ENCODE measurements around the gene SCGB3A2.
A peak's percentile ranks its signal among the peaks of the same experiment; 100 is the strongest.

Gene SCGB3A2

GRCh38 chr5:147835386-147835798, 43.1 kb upstream of the SCGB3A2 start:
- no peak overlapping the region for H3K14ac ChIP-seq (ENCODE audit: low read length in 2 of 2)
- no peak overlapping the region for H4K8ac ChIP-seq (ENCODE audit: low read length)
- H2BK15ac ChIP-seq (ENCODE audit: low read depth, poor library complexity, severe bottlenecking) = no peak overlapping the region
- H2AFZ ChIP-seq (ENCODE audit: low read depth, low read length) = no peak overlapping the region
- no peak overlapping the region for H3K4me2 ChIP-seq (ENCODE audit: low read length, poor library complexity, severe bottlenecking)
- H2BK5ac ChIP-seq (ENCODE audit: low read depth, low read length, poor library complexity, severe bottlenecking) = no peak overlapping the region
- H3K9me3 ChIP-seq (ENCODE audit: control insufficient read depth, low read length) = no peaks in the 10 kb centered on the region
- no peaks in the 10 kb centered on the region for H3K79me1 ChIP-seq (replicated peaks; ENCODE audit: low read length, poor library complexity, severe bottlenecking)
- H3K4ac ChIP-seq (ENCODE audit: low read depth in 1 of 2, low read length in 2 of 2) = no peak overlapping the region
- no peaks in the 10 kb centered on the region for H3K36me3 ChIP-seq (ENCODE audit: control insufficient read depth in 1 of 2, insufficient read depth in 2 of 2, low read depth in 1 of 2, low read length in 2 of 2)
- no peak overlapping the region for H3K4me3 ChIP-seq (ENCODE audit: insufficient read depth in 1 of 2, low read depth in 1 of 2, low read length in 2 of 2)
- no peak overlapping the region for H3K23ac ChIP-seq (ENCODE audit: low read length in 2 of 2)
- no peak overlapping the region for H2BK12ac ChIP-seq (ENCODE audit: low read length in 2 of 2)
- no peak overlapping the region for H2AK5ac ChIP-seq (ENCODE audit: low read length, severe bottlenecking)
- H2BK120ac ChIP-seq (ENCODE audit: low read depth, low read length) = no peak overlapping the region
- H3K27ac ChIP-seq (ENCODE audit: low read length, poor library complexity, severe bottlenecking) = no peak overlapping the region
- peaks cover 1% of the 10 kb centered on the region for H3K4me1 ChIP-seq (ENCODE audit: control insufficient read depth, insufficient read depth, low read depth, low read length)
- no peaks in the 10 kb centered on the region for H3K27me3 ChIP-seq (ENCODE audit: control insufficient read depth in 1 of 2, insufficient read depth in 1 of 2, low read length in 2 of 2)
- peak; percentile 53 for DNase-seq
- no peak overlapping the region for H3K9ac ChIP-seq (ENCODE audit: low read length)
- no peak overlapping the region for H4K91ac ChIP-seq (ENCODE audit: low read length)
- H3K18ac ChIP-seq (ENCODE audit: low read depth in 1 of 2, low read length in 2 of 2) = no peak overlapping the region
- 0% methylated on average over 1 of the region's 2 CpGs for WGBS

GRCh38 chr5:147836439-147836838, 42.1 kb upstream of the SCGB3A2 start:
- Histone ChIP-seq H2AK5ac (ENCODE audit: low read length, severe bottlenecking) (no peak overlapping the region), H3K4me2 (ENCODE audit: low read length, poor library complexity, severe bottlenecking) (no peak overlapping the region), H3K4me1 (ENCODE audit: control insufficient read depth, insufficient read depth, low read depth, low read length) (peaks cover 1% of the 10 kb centered on the region), H3K23ac (ENCODE audit: low read length in 2 of 2) (no peak overlapping the region), H4K91ac (ENCODE audit: low read length) (no peak overlapping the region), H2BK120ac (ENCODE audit: low read depth, low read length) (no peak overlapping the region), H2BK15ac (ENCODE audit: low read depth, poor library complexity, severe bottlenecking) (no peak overlapping the region), H2AFZ (ENCODE audit: low read depth, low read length) (no peak overlapping the region), H3K9me3 (ENCODE audit: control insufficient read depth, low read length) (no peaks in the 10 kb centered on the region), H3K79me1 (replicated peaks; ENCODE audit: low read length, poor library complexity, severe bottlenecking) (no peaks in the 10 kb centered on the region), H2BK12ac (ENCODE audit: low read length in 2 of 2) (no peak overlapping the region), H4K8ac (ENCODE audit: low read length) (no peak overlapping the region), H3K4me3 (ENCODE audit: insufficient read depth in 1 of 2, low read depth in 1 of 2, low read length in 2 of 2) (no peak overlapping the region), H3K4ac (ENCODE audit: low read depth in 1 of 2, low read length in 2 of 2) (no peak overlapping the region), H2BK5ac (ENCODE audit: low read depth, low read length, poor library complexity, severe bottlenecking) (no peak overlapping the region), H3K18ac (ENCODE audit: low read depth in 1 of 2, low read length in 2 of 2) (no peak overlapping the region), H3K27ac (ENCODE audit: low read length, poor library complexity, severe bottlenecking) (no peak overlapping the region), H3K14ac (ENCODE audit: low read length in 2 of 2) (no peak overlapping the region), H3K9ac (ENCODE audit: low read length) (no peak overlapping the region), H3K27me3 (ENCODE audit: control insufficient read depth in 1 of 2, insufficient read depth in 1 of 2, low read length in 2 of 2) (no peaks in the 10 kb centered on the region), H3K36me3 (ENCODE audit: control insufficient read depth in 1 of 2, insufficient read depth in 2 of 2, low read depth in 1 of 2, low read length in 2 of 2) (no peaks in the 10 kb centered on the region)
- no peak for DNase-seq
- WGBS = 92% methylated on average over 3 of the region's 3 CpGs

DNA sequence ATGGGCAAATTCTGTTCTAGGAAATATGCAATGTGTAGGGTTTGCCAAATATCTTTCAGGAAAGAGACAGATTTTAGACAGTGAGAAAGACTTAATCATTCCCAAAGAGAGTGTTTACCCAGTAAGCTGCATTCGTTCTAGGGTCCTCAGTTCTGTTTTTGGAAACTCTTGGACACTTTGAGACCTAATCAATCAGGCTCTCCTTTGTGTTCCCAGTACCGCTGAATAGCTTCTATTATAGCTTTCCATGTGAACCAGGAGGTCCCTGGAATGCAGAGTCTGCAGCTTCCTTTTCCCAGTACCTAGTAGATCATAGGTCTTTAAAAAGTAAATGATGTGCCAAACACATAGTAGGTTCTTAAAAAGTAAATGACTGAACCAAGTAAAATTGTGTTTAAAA, 35.6 kb upstream of the SCGB3A2 start:
- Histone ChIP-seq H2AFZ (ENCODE audit: low read depth, low read length) (no peak overlapping the region), H3K79me1 (replicated peaks; ENCODE audit: low read length, poor library complexity, severe bottlenecking) (no peaks in the 10 kb centered on the region), H2BK15ac (ENCODE audit: low read depth, poor library complexity, severe bottlenecking) (no peak overlapping the region), H3K4me3 (ENCODE audit: insufficient read depth in 1 of 2, low read depth in 1 of 2, low read length in 2 of 2) (no peak overlapping the region), H3K14ac (ENCODE audit: low read length in 2 of 2) (no peak overlapping the region), H3K4me2 (ENCODE audit: low read length, poor library complexity, severe bottlenecking) (no peak overlapping the region), H4K91ac (ENCODE audit: low read length) (no peak overlapping the region), H2AK5ac (ENCODE audit: low read length, severe bottlenecking) (no peak overlapping the region), H3K9ac (ENCODE audit: low read length) (no peak overlapping the region), H3K4me1 (ENCODE audit: control insufficient read depth, insufficient read depth, low read depth, low read length) (no peaks in the 10 kb centered on the region), H3K9me3 (ENCODE audit: control insufficient read depth, low read length) (no peaks in the 10 kb centered on the region), H3K23ac (ENCODE audit: low read length in 2 of 2) (no peak overlapping the region), H3K27ac (ENCODE audit: low read length, poor library complexity, severe bottlenecking) (no peak overlapping the region), H2BK120ac (ENCODE audit: low read depth, low read length) (no peak overlapping the region), H4K8ac (ENCODE audit: low read length) (no peak overlapping the region), H3K27me3 (ENCODE audit: control insufficient read depth in 1 of 2, insufficient read depth in 1 of 2, low read length in 2 of 2) (peaks cover 0 to 12% of the 10 kb centered on the region in 2 experiments), H3K18ac (ENCODE audit: low read depth in 1 of 2, low read length in 2 of 2) (no peak overlapping the region), H3K36me3 (ENCODE audit: control insufficient read depth in 1 of 2, insufficient read depth in 2 of 2, low read depth in 1 of 2, low read length in 2 of 2) (no peaks in the 10 kb centered on the region), H3K4ac (ENCODE audit: low read depth in 1 of 2, low read length in 2 of 2) (no peak overlapping the region), H2BK5ac (ENCODE audit: low read depth, low read length, poor library complexity, severe bottlenecking) (no peak overlapping the region), H2BK12ac (ENCODE audit: low read length in 2 of 2) (no peak overlapping the region)
- 83% methylated on average over 2 of the region's 2 CpGs for WGBS
- DNase-seq = no peak

DNA sequence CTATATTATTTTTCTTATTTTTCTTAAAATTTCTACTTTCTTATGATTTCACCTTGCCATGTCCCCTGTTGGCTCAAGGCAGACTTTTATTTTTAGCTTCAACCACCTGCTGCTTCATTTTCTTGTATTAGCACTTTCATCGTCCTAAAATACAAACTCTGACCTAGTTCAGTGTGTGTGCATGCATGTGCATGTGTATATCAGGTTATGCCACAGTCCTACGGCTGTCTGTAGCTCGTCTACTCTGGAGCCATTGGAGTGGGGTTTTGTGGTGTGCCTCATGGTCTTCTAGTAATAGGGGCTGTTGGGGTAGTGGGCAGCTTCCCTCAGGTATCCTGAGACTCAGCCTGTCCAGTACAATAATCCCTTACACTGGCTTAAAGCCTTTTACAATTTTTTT, 33.7 kb upstream of the SCGB3A2 start:
- Histone ChIP-seq H2BK120ac (ENCODE audit: low read depth, low read length) (no peak overlapping the region), H2BK15ac (ENCODE audit: low read depth, poor library complexity, severe bottlenecking) (no peak overlapping the region), H3K79me1 (replicated peaks; ENCODE audit: low read length, poor library complexity, severe bottlenecking) (no peaks in the 10 kb centered on the region), H3K27me3 (ENCODE audit: control insufficient read depth in 1 of 2, insufficient read depth in 1 of 2, low read length in 2 of 2) (peaks cover 0 to 16% of the 10 kb centered on the region in 2 experiments), H2BK5ac (ENCODE audit: low read depth, low read length, poor library complexity, severe bottlenecking) (no peak overlapping the region), H2AK5ac (ENCODE audit: low read length, severe bottlenecking) (no peak overlapping the region), H4K91ac (ENCODE audit: low read length) (no peak overlapping the region), H3K36me3 (ENCODE audit: control insufficient read depth in 1 of 2, insufficient read depth in 2 of 2, low read depth in 1 of 2, low read length in 2 of 2) (no peaks in the 10 kb centered on the region), H3K18ac (ENCODE audit: low read depth in 1 of 2, low read length in 2 of 2) (no peak overlapping the region), H3K14ac (ENCODE audit: low read length in 2 of 2) (no peak overlapping the region), H4K8ac (ENCODE audit: low read length) (no peak overlapping the region), H2BK12ac (ENCODE audit: low read length in 2 of 2) (no peak overlapping the region), H3K23ac (ENCODE audit: low read length in 2 of 2) (no peak overlapping the region), H3K9ac (ENCODE audit: low read length) (no peak overlapping the region), H3K4ac (ENCODE audit: low read depth in 1 of 2, low read length in 2 of 2) (no peak overlapping the region), H3K4me2 (ENCODE audit: low read length, poor library complexity, severe bottlenecking) (no peak overlapping the region), H3K4me3 (ENCODE audit: insufficient read depth in 1 of 2, low read depth in 1 of 2, low read length in 2 of 2) (no peak overlapping the region), H3K4me1 (ENCODE audit: control insufficient read depth, insufficient read depth, low read depth, low read length) (no peaks in the 10 kb centered on the region), H3K9me3 (ENCODE audit: control insufficient read depth, low read length) (no peaks in the 10 kb centered on the region), H3K27ac (ENCODE audit: low read length, poor library complexity, severe bottlenecking) (no peak overlapping the region), H2AFZ (ENCODE audit: low read depth, low read length) (no peak overlapping the region)
- no peak for DNase-seq
- WGBS = 88% methylated on average over 2 of the region's 3 CpGs
